Suprapubic skin (tissue), 4 donors: ENCODE data around the gene PLEKHG5.

Source experiments
- CTCF ChIP-seq, 2 donors: fragments of 200-600 bp in 1 of 2; fragments of 450-650 bp in 1 of 2; sonication (generic) in 1 of 2; IDR thresholded peaks; one replicate each; pipeline ENCODE4 v1.5.1; 2016 to 2019; ENCODE audit warnings: antibody characterized with exemption in 2 of 2, mild to moderate bottlenecking in 1 of 2, moderate library complexity in 1 of 2
- EP300 ChIP-seq: sonication (generic); formaldehyde crosslinking; IDR thresholded peaks from one replicate; pipeline ENCODE4 v1.6.1; 2017; ENCODE audit warnings: antibody characterized with exemption
- POLR2A ChIP-seq, 2 donors: fragments of 450-650 bp; IDR thresholded peaks; one replicate each; pipeline ENCODE4 v1.6.1; 2017; ENCODE audit warnings: antibody characterized with exemption in 2 of 2, mild to moderate bottlenecking in 2 of 2, moderate library complexity in 2 of 2
- POLR2AphosphoS5 ChIP-seq, 3 donors: sonication (generic); formaldehyde crosslinking; IDR thresholded peaks; one replicate each; pipeline ENCODE4 v1.6.1; 2017; ENCODE audit warnings: antibody characterized with exemption in 3 of 3

- TF ChIP-seq CTCF (IDR thresholded peaks at IDR 0.05), result no peak
- TF ChIP-seq EP300, result no peak
- no peak for TF ChIP-seq POLR2AphosphoS5 (IDR thresholded peaks at IDR 0.05)
- TF ChIP-seq POLR2A (IDR thresholded peaks at IDR 0.05), result no peak
Observed at GRCh38 chr1:6454856-6455751, 36.4 kb downstream of the PLEKHG5 start.
